ENCODE data around the gene TADA3.

Gene TADA3

DNA sequence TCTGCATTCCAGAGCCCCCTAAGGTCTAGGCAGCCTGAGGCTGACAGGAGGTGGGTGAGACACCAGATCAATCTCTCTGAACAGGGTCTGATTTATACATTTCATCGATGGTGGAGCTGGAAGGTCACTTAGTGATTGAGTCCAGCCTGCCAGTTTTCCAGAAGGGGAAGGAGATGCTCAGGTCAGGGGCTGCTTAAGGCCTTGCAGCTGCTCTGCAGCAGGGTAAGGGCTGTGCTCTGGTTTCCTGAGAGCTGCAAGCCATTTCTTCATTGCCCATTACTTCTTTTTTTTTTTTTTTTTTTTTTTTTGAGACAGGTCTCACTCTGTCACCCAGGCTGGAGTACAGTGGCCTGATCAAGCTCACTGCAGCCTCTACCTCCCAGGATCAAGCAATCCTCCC is 10.7 kb downstream of the TADA3 start:
- H3K9me3 ChIP-seq (ENCODE audit: severe bottlenecking) = no peaks in the 10 kb centered on the region
- H3K36me3 ChIP-seq = peaks cover 35% of the 10 kb centered on the region
- TF ChIP-seq, protein P1, sequence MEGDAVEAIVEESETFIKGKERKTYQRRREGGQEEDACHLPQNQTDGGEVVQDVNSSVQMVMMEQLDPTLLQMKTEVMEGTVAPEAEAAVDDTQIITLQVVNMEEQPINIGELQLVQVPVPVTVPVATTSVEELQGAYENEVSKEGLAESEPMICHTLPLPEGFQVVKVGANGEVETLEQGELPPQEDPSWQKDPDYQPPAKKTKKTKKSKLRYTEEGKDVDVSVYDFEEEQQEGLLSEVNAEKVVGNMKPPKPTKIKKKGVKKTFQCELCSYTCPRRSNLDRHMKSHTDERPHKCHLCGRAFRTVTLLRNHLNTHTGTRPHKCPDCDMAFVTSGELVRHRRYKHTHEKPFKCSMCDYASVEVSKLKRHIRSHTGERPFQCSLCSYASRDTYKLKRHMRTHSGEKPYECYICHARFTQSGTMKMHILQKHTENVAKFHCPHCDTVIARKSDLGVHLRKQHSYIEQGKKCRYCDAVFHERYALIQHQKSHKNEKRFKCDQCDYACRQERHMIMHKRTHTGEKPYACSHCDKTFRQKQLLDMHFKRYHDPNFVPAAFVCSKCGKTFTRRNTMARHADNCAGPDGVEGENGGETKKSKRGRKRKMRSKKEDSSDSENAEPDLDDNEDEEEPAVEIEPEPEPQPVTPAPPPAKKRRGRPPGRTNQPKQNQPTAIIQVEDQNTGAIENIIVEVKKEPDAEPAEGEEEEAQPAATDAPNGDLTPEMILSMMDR (IDR thresholded peaks at IDR 0.05; ENCODE audit: low read depth, low read length) = no peak
- H3K4me3 ChIP-seq (ENCODE audit: low read depth, low read length) = no peak overlapping the region
- no peaks in the 10 kb centered on the region for H3K27me3 ChIP-seq (ENCODE audit: insufficient read depth, low read depth, severe bottlenecking)
- no peak for DNase-seq
- no peak overlapping the region for H3K27ac ChIP-seq

DNA sequence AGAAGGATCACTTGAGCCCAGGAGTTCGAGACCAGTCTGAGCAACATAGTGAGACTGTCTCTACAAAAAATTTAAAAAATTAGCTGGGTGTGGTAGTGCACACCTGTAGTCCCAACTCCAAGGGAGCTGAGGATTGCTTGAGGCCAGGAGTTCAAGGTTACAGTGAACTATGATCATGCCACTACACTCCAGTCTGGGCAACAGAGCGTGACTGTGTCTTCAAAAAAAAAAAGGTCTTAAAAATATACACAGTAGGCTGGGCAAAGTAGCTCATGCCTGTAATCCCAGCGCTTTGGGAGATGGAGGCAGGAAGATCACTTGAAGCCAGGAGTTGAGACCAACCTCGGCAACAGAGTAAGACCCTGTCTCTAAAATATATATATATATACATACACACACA is 11.4 kb downstream of the TADA3 start:
- Histone ChIP-seq H3K4me3 (ENCODE audit: low read depth, low read length) (no peak overlapping the region), H3K36me3 (peaks cover 29% of the 10 kb centered on the region), H3K27ac (no peak overlapping the region), H3K27me3 (ENCODE audit: insufficient read depth, low read depth, severe bottlenecking) (no peaks in the 10 kb centered on the region), H3K9me3 (ENCODE audit: severe bottlenecking) (no peaks in the 10 kb centered on the region)
- DNase-seq = no peak
- TF ChIP-seq, protein P1 (IDR thresholded peaks at IDR 0.05; ENCODE audit: low read depth, low read length) = no peak

DNA sequence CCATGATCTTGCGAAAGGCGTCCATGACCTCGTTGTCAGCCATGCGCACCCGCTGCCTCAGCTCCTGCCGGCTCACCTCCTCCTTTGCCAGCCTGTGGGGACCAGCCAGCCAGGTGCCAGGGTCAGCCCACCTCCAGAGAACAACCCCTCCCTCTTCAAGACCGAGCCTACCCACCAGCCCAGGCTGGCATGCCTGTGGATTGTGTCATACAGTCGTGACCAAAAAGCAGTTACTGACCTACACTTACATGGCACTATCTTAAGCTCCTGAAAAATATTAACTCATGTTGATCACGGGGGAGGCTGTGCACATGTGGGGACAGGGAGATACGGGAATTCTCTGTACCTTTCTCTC is 11.8 kb downstream of the TADA3 start:
- no peak for DNase-seq
- TF ChIP-seq, protein P1 (IDR thresholded peaks at IDR 0.05; ENCODE audit: low read depth, low read length) = no peak
- peaks cover 27% of the 10 kb centered on the region for H3K36me3 ChIP-seq
- H3K27me3 ChIP-seq (ENCODE audit: insufficient read depth, low read depth, severe bottlenecking) = no peaks in the 10 kb centered on the region
- H3K27ac ChIP-seq = no peak overlapping the region
- no peaks in the 10 kb centered on the region for H3K9me3 ChIP-seq (ENCODE audit: severe bottlenecking)
- H3K4me3 ChIP-seq (ENCODE audit: low read depth, low read length) = no peak overlapping the region

DNA sequence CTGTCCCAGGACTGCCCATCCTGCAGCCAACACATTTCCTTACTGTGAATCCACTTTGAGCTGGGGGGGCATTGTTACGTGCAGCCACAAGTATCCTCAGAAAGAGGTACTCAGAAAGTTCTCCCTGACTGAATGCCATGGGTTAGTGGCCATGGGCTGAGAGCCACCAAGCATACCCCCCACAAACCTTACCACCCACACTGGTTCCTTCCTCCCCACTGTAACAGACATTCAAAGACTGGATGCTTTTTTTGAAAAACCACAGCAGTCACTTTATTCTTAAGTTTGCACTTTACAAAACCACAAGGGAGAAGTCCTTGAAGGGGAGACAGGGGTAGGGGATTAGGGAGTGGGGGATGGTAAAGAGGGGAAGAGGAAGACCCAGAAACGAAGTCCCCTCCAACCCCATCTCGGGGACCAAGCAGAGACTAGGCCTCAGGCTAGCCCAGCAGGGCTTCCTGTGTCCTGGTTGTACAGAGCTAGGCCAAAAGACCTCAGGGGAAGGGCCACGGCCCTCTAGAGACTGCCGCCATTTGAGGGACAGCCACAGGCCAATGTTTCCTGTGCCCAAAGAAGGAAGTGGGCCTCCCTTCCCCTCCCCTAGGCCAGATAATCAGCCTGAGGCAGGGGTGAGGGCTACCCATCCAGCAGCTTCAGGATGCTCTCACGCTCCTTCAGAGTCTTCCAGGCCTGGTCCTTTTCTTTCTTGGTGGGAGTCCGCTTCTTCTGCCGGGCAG is 12.4 kb downstream of the TADA3 start:
- Histone ChIP-seq H3K9me3 (ENCODE audit: severe bottlenecking) (no peaks in the 10 kb centered on the region), H3K27ac (no peak overlapping the region), H3K36me3 (peaks cover 21% of the 10 kb centered on the region), H3K4me3 (ENCODE audit: low read depth, low read length) (no peak overlapping the region), H3K27me3 (ENCODE audit: insufficient read depth, low read depth, severe bottlenecking) (no peaks in the 10 kb centered on the region)
- TF ChIP-seq, protein P1 (IDR thresholded peaks at IDR 0.05; ENCODE audit: low read depth, low read length) = no peak
- no peak for DNase-seq

DNA sequence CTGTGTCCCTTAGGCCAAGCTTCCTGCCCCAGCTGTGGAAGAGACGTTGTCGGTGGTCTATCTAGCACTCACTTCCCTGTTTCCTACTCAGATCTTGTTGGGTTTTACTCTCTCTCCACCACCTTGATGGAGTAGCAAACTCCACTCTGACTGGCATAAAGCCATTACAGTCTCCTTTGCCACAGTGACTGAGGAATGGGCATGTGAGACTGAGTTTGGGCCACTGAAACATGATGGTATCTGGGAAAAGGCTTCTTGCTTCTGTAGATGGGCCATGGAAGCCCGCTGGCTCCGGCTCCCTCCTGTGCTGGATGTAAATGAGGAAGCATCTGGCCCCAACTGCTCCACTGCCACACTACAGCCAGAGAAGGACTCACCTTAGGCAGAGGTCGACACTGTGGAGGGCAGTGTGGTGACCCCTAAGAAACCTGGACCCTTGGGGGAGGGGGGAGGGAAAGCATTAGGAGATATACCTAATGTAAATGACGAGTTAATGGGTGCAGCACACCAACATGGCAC is 13.1 kb downstream of the TADA3 start:
- TF ChIP-seq, protein P1 (IDR thresholded peaks at IDR 0.05; ENCODE audit: low read depth, low read length) = no peak
- no peaks in the 10 kb centered on the region for H3K27me3 ChIP-seq (ENCODE audit: insufficient read depth, low read depth, severe bottlenecking)
- H3K36me3 ChIP-seq = peaks cover 16% of the 10 kb centered on the region
- no peak for DNase-seq
- H3K9me3 ChIP-seq (ENCODE audit: severe bottlenecking) = no peaks in the 10 kb centered on the region
- H3K4me3 ChIP-seq (ENCODE audit: low read depth, low read length) = no peak overlapping the region
- H3K27ac ChIP-seq = no peak overlapping the region

All from WERI-Rb-1 (cell line).